Measurements from ENCODE around the gene MYH4. TPM values are rescaled to one million over a fixed set of nuclear protein-coding genes. Genes with fewer than 3 reads are reported as not detected.

Gene MYH4
- total RNA-seq, 2 donors from 2014 or later: not detected

DNA sequence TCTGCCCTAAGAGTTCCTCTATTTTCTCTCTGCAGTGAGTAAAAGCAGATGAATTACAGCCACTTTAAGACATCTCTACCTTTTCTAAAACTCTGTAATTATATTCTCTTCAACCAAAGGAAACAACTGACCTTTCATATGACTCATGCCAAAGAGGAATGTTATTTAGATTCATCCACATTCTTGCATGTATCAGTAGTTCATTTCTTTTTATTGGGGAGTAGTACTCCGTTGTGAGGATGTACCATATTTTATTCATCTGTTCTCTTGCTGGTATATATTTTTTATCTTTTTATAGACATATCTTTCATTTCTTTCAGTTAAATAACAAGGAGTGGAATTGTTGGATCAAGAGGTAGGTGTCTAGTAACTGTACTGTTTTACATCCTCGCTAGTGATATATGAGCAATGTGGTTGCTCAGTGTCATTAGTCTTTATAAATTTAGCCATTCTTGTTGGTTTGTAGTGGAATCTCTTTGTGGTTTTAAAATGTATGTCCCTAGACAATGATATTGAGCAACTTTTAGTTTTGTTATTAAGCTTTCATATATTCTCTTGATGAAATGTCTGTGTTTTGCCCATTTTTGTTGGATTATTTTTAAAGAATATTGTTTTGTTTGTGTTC, 39.8 kb downstream of the MYH4 start:
- intact Hi-C loops (cut with DNase I): no loop called here
- DNase-seq: no peak
- no peak for ATAC-seq

DNA sequence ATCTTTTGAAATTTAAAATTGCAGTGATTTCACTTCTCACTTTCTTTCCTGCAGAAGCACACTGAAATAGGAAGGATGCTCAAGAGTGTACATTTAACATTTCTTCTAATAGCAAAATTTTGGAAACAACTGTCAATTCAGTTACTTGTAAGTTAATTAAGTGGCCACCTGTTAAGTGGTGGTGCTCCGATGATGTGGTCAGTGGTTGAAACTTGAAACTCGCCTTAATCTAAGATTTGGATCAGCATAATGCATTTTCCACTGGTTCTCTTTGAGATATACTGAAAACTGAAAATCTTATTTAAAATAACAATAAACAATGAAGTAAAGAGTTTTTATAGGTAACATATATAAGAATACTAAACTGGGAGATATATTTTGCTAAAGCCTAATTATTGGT, 40.6 kb downstream of the MYH4 start:
- intact Hi-C loops (cut with DNase I): no loop called here
- DNase-seq (no peak), ATAC-seq (no peak)

DNA sequence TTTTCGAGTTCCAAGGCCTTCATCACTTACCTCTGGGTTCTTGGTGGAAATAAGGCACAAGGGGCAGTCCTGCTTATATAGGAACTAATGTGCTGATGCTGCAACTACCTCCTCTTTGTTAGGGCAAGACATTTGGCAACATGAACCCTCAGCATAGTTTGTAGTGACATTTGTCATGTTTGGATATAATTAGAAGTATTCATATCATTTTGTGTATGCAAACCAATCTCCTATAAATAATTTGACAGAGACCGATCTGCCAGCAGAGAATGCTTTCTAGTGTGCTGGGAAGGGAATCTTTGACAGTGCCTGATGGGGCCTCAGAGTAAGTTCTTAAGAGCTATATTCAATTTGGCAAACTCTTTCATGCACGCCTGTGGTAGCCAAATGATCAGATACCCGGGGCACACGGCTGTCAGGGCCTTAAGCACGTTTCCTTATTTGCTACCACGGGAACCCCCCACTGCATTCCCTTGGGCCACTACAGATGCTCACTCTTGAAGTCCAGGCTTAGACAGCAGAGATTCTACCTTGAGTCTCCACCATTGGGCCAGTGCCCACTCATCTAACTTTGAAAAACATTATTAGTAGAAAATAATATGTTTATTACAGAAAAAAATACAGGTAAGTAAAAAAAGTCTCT, 47.3 kb downstream of the MYH4 start, which contains the start of gene MYH8:
MYH8 (minus strand) TSS at position 51 of the 643 bp plus-strand sequence. CDS start 1,723 bp downstream, outside the sequence.
- DNase-seq (no peak), ATAC-seq (no peak)
- intact Hi-C loops (cut with DNase I): no loop called here

GRCh38 chr17:10421211-10421610, 48.1 kb downstream of the MYH4 start:
- ATAC-seq (no peak), DNase-seq (no peak)
- intact Hi-C loops (cut with DNase I): no loop called here

- DNase-seq (no peak), ATAC-seq (no peak)
- intact Hi-C loops (cut with DNase I): no loop called here
Observed at GRCh38 chr17:10420811-10421210, 48.5 kb downstream of the MYH4 start.

DNA sequence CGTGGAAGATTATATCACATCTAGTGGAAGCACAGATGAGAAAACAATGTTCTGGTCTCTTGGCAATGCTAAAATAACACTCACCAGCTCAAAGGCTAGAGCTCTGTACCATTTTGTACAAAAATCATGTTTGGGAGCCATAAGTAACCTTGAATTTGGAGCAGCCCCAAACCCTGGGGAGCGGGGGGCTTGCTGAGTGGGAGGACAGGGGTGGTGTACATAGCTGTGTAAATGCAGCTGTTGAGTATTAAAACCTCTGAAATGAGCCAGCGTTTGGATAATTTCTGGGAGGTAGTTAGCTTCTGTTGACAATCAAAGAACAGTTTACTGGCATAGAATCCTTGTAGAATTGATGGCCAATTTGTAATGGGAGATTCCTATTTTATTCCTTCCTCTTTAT, 51.9 kb downstream of the MYH4 start:
- intact Hi-C loops (cut with DNase I): no loop called here
- ATAC-seq (no peak), DNase-seq (no peak)

- intact Hi-C loops (cut with DNase I): no loop called here
- DNase-seq (no peak), ATAC-seq (no peak)
Observed at GRCh38 chr17:10415161-10415560, 54.2 kb downstream of the MYH4 start.

GRCh38 chr17:10403589-10403988, 65.8 kb downstream of the MYH4 start:
- intact Hi-C loops (cut with DNase I): no loop called here
- ATAC-seq: no peak

GRCh38 chr17:10398352-10398751, 71.0 kb downstream of the MYH4 start:
- ATAC-seq (no peak), DNase-seq (no peak)
- intact Hi-C loops (cut with DNase I): loop anchor here in 1 of 2 donors (10.0 kb wide), 1 partner anchor 126 kb away; no protein-coding TSS in a partner anchor

More at GRCh38 chr17:10403589-10403988, 65.8 kb downstream of the MYH4 start:
- DNase-seq: no peak

DNA sequence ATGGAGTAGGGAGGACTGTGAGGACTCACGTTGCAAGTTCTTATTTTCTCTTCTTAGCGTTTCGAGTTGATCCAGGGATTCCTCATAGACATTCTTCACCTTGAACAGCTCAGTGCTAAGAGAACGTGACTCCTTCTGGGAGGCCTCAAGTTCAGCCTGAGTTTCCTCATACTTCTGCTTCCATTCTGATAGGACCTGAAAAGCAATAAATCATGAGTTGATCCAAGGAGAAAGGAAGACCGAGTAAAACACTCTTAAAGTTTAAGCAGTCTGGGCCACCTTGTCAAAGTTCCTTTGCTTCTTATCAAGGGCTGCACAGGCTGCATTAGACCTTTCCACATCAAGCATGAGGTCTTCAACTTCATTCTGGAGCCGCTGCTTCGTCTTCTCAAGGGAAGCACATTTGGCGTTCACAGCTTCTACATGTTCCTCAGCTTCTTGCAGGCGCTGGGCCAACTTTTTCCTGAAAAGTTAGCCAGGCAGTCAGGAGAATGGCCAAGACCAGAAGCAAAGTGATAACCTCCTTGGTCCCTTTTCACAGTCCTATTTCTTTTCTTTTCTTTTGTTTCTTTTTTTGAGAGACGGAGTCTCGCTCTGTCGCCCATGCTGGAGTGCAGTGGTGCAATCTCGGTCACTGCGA, 72.7 kb downstream of the MYH4 start:
- DNase-seq (no peak), ATAC-seq (no peak)
- intact Hi-C loops (cut with DNase I): loop anchor here in 1 of 2 donors (10.0 kb wide), 1 partner anchor 128 kb away; no protein-coding TSS in a partner anchor

DNA sequence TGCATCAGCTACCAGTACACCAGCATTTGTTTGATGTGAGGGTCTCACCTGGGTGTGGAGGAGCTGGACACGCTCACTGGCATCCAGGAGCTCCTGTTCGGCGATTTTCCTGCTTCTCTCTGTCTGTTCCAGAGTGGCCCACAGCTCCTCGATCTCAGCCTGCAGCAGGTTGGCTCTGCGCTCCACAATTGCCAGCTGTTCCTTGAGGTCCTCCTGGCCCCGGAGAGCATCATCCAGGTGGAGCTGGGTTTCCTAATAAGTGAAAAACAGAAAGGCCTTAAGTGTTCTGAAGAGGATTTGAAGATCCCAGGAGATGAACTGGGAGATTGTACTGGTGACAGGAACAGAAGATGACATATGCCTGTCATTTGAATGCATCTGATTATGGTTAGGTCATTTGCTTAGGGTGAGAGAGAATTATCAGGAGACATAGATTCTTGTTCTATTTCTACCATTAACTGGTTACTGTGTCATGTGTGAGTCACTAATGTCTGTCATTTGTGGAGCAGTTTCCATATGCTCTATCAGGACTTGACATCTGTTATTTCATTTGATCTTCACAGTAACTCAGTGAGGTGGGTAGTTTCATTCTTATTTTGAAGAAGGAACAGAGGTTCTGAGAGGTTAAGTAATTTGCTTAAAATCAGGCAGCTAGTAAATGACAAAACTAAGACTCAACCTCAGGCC, 75.0 kb downstream of the MYH4 start:
- ATAC-seq (no peak), DNase-seq (no peak)
- intact Hi-C loops (cut with DNase I): loop anchor here in 1 of 2 donors (10.0 kb wide), 1 partner anchor 130 kb away; no protein-coding TSS in a partner anchor

Other genes starting within 250 kb of the MYH4 start
- not detected for gene MYH13, start 96.6 kb downstream of the MYH4 start, total RNA-seq
- gene MYH8, start 47.6 kb downstream of the MYH4 start, total RNA-seq: not detected
- not detected for gene MYH1, start 49.0 kb upstream of the MYH4 start, total RNA-seq
- gene MYH2, start 80.1 kb upstream of the MYH4 start, total RNA-seq: not detected
- gene MYH3, start 187.8 kb upstream of the MYH4 start, total RNA-seq: 1 to 10 TPM in 1 of 2 donors, under 1 TPM in 1; 0.53 to 1.9 TPM
- gene SCO1, start 228.0 kb upstream of the MYH4 start, total RNA-seq: 10 to 100 TPM; 26.9 to 27.1 TPM
- gene ADPRM, start 228.0 kb upstream of the MYH4 start, total RNA-seq: 1 to 10 TPM; 3.7 to 5.2 TPM